Spleen (tissue), 11 donors: ENCODE results near the gene ASAH2. TPM values are rescaled to one million over a fixed set of nuclear protein-coding genes. Genes with fewer than 3 reads are reported as not detected.
"Not testable (repeated sequence)": the region's sequence is repeated elsewhere in the genome, so short reads cannot be mapped to it uniquely, and the experiment has no call there.

Experiments
- DNase-seq: peaks from one replicate; pipeline ENCODE4 v3.0.0-alpha.2; 2020
- H3K27ac ChIP-seq, 8 donors: fragments of 200-600 bp; sonication (generic) in 7 of 8; 1 replicate in 4 of 8; 2 replicates in 4 of 8; pipeline versions ENCODE4 v1.5.0 to v1.8.0; 2016 to 2021; ENCODE audit warnings: inconsistent platforms in 4 of 8, mild to moderate bottlenecking in 4 of 8, moderate library complexity in 1 of 8
- H3K27me3 ChIP-seq, 7 donors: fragments of 200-600 bp; sonication (generic) in 6 of 7; replicated peaks in 1 of 7; 1 replicate in 4 of 7; 2 replicates in 3 of 7; pipeline versions ENCODE4 v1.5.0 to v1.8.0; 2016 to 2021; ENCODE audit warnings: inconsistent platforms in 3 of 7, mild to moderate bottlenecking in 1 of 7
- H3K36me3 ChIP-seq, 6 donors: fragments of 200-600 bp; sonication (generic) in 5 of 6; 1 replicate in 4 of 6; 2 replicates in 2 of 6; pipeline versions ENCODE4 v1.5.0 to v1.8.0; 2016 to 2021; ENCODE audit warnings: inconsistent platforms in 2 of 6
- H3K4me1 ChIP-seq, 6 donors: fragments of 200-600 bp; sonication (generic) in 5 of 6; 1 replicate in 3 of 6; 2 replicates in 3 of 6; pipeline versions ENCODE4 v1.5.0 to v1.8.0; 2016 to 2021; ENCODE audit warnings: inconsistent platforms in 3 of 6
- H3K4me3 ChIP-seq, 8 donors: fragments of 200-600 bp; sonication (generic) in 7 of 8; 1 replicate in 4 of 8; 2 replicates in 4 of 8; pipeline versions ENCODE4 v1.5.0 to v1.8.0; 2016 to 2021; ENCODE audit warnings: inconsistent platforms in 4 of 8, mild to moderate bottlenecking in 4 of 8, moderate library complexity in 2 of 8
- H3K9me3 ChIP-seq, 8 donors: fragments of 200-600 bp; sonication (generic) in 7 of 8; 1 replicate in 4 of 8; 2 replicates in 4 of 8; pipeline versions ENCODE4 v1.5.0 to v1.8.0; 2016 to 2021; ENCODE audit warnings: inconsistent platforms in 4 of 8
- POLR2A ChIP-seq, 3 donors: fragments of 450-650 bp; IDR thresholded peaks; one replicate each; pipeline ENCODE4 v1.5.1; 2017; ENCODE audit warnings: antibody characterized with exemption in 3 of 3, mild to moderate bottlenecking in 1 of 3
- POLR2AphosphoS5 ChIP-seq, 3 donors: sonication (generic); formaldehyde crosslinking; IDR thresholded peaks; one replicate each; pipeline ENCODE4 v1.5.1; 2017; ENCODE audit warnings: antibody characterized with exemption in 3 of 3
- WGBS, 5 donors: extraction: QIAGEN DNeasy Blood & Tissue Kit in 3 of 5; methylation state at CpG; one replicate each; pipeline versions ENCODE4 v1.1.5 to v1.1.7; 2013 to 2018; 5-methylcytosine and 5-hydroxymethylcytosine counted together
- intact Hi-C: fragments of 100-400 bp; cut with DNase I; formaldehyde crosslinking; loops from one replicate; pipeline ENCODE4 v1.15.0; 2023; ENCODE audit warnings: low total_unique reads
- polyA plus RNA-seq, 3 donors: library from polyadenylated mRNA; stranded (reverse); fragments of 200-250 nt; gene quantifications; one replicate each; pipeline ENCODE4 v1.2.1, GENCODE V29; 2013
- total RNA-seq, 7 donors: library from RNA; depleted of rRNA in 3 of 7; stranded (reverse); fragments of >200 nt in 3 of 7; fragmentation: NEBNext Ultra II Directional in 4 of 7; extraction: Animal tissue kit (Norgen Biotek cat#: 25700) in 4 of 7; gene quantifications; one replicate each; pipeline versions ENCODE4 v1.1.0 to v1.2.1, GENCODE V29; 2016 to 2021
- TF ChIP-seq, protein P1 (sequence below), 11 experiments: fragments of 200-600 bp in 7 of 11; fragments of 450-650 bp in 4 of 11; sonication (generic) in 4 of 11; IDR thresholded peaks in 8 of 11; conservative IDR thresholded peaks in 3 of 11; 1 replicate in 7 of 11; 2 replicates in 4 of 11; pipeline versions ENCODE4 v1.4.0 to v1.8.0; 2016 to 2021; ENCODE audit warnings: antibody characterized with exemption in 11 of 11, inconsistent platforms in 4 of 11, mild to moderate bottlenecking in 1 of 11
- donor health status: healthy with polysubstance abuse.
- donor health status: DM: no; HTN: no; CAD: no; lungs with moderate emphysema.
- donor health status: DM: no; HTN: no; CAD: no.
- donor health status: Bipolar disorder and iron deficiency.
- donor health status: healthy.
- donor health status: DM: no; HTN: no; CAD: no.
- donor health status: DM: yes; HTN: yes; CAD: no.

Gene ASAH2
- total and polyA plus RNA-seq, 10 donors = 0.04 to 2.7 (median 0.80) TPM

DNA sequence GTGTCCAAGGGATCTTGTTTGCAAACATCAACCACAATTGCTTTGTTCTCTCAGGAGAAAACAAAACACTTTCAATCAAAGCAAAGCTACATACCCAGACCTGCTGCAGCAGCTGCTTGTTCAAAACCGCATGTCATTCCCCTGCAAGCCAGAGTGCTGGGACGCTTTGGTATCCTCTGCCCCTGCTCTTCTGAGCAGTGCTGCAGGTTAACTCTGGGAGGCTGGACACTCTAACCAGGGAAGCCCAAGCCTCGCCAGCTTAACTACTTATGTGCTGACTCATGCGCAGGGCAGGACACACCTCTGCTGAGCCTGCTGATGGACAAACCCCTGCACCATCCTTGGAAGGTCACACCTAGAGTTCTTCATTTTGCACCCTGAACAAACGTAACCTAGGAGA lies 28.2 kb upstream of the ASAH2 start:
- TF ChIP-seq POLR2A (IDR thresholded peaks at IDR 0.05) = no peak
- TF ChIP-seq POLR2AphosphoS5 (IDR thresholded peaks at IDR 0.05) = no peak
- TF ChIP-seq, protein P1, sequence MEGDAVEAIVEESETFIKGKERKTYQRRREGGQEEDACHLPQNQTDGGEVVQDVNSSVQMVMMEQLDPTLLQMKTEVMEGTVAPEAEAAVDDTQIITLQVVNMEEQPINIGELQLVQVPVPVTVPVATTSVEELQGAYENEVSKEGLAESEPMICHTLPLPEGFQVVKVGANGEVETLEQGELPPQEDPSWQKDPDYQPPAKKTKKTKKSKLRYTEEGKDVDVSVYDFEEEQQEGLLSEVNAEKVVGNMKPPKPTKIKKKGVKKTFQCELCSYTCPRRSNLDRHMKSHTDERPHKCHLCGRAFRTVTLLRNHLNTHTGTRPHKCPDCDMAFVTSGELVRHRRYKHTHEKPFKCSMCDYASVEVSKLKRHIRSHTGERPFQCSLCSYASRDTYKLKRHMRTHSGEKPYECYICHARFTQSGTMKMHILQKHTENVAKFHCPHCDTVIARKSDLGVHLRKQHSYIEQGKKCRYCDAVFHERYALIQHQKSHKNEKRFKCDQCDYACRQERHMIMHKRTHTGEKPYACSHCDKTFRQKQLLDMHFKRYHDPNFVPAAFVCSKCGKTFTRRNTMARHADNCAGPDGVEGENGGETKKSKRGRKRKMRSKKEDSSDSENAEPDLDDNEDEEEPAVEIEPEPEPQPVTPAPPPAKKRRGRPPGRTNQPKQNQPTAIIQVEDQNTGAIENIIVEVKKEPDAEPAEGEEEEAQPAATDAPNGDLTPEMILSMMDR (IDR thresholded peaks at IDR 0.05 in 8 of 11, conservative IDR thresholded peaks at IDR 0.05 in 3 of 11) = no peak
- 62 to 83% (median 74%) methylated on average over 5 of the region's 5 CpGs for WGBS, 5 donors
- Histone ChIP-seq H3K4me1 (no peaks in the 10 kb centered on the region), H3K27me3 (peaks cover 0 to 18% (median 0%) of the 10 kb centered on the region in 7 donors), H3K27ac (no peak overlapping the region), H3K4me3 (no peak overlapping the region), H3K36me3 (no peaks in the 10 kb centered on the region), H3K9me3 (no peaks in the 10 kb centered on the region)
- intact Hi-C loops = no loop called here
- DNase-seq = no peak

DNA sequence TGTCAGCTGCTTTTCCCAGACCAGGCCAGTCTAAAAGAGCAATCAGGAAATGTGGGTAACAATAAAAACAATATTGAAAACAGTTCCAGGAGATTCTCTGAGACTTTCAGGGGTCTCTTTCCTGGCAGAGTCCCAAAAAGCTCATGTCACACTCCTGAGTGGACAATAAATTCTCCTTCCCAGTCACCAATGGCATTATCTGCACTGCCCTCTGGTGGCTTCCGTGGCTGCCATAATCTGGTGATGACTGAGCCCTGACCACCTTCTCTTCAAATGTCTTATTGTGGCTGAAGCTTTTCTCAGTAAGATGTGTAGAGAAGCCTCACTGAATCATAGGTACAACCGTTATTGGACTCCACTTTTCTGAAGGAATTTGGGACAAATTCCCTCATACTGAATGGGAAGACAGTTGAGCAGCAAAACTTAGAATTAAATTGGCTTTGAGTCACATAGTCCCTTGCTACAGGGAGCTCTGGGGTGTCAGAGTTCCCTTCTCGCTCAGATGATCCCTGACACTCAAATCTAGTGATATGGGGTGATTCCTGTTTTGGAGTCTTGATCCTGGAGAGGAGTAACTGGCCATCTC lies 24.4 kb upstream of the ASAH2 start:
- TF ChIP-seq, protein P1 (IDR thresholded peaks at IDR 0.05 in 8 of 11, conservative IDR thresholded peaks at IDR 0.05 in 3 of 11) = peak in 10 of 11 experiments; percentile 12 to 69 (median 52)
- TF ChIP-seq POLR2AphosphoS5 (IDR thresholded peaks at IDR 0.05) = no peak
- no peak for TF ChIP-seq POLR2A (IDR thresholded peaks at IDR 0.05)
- peak; percentile 74 for DNase-seq

DNA sequence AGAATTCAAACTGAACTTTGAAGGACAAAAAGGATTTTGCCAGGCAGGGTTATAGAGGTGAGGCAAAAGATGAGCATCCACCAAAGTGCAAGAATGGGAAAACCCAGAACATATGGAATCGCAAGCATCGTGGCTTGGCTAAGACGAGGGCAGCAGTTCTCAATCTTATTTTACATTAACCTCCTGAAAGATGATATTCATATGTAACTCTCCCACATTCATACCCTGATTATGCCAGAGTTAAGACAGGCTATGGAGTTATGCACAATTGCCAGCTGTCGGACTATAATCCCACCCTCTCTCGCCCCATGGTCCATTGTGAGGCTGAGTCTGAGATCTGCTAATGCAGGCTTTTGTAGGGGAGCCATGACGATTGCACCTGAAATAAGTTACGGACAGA lies 21.2 kb upstream of the ASAH2 start:
- 87 to 94% (median 93%) methylated on average over 7 of the region's 7 CpGs for WGBS, 5 donors
- Histone ChIP-seq H3K9me3 (no peaks in the 10 kb centered on the region), H3K36me3 (no peaks in the 10 kb centered on the region), H3K27me3 (peaks cover 0 to 11% (median 0%) of the 10 kb centered on the region in 7 donors), H3K27ac (no peak overlapping the region), H3K4me1 (no peaks in the 10 kb centered on the region), H3K4me3 (no peak overlapping the region)
- DNase-seq = no peak
- TF ChIP-seq, protein P1 (IDR thresholded peaks at IDR 0.05 in 8 of 11, conservative IDR thresholded peaks at IDR 0.05 in 3 of 11) = no peak
- TF ChIP-seq POLR2AphosphoS5 (IDR thresholded peaks at IDR 0.05) = no peak
- no peak for TF ChIP-seq POLR2A (IDR thresholded peaks at IDR 0.05)
- intact Hi-C loops = no loop called here

More for the DNA sequence above, 24.4 kb upstream of the ASAH2 start:
- Histone ChIP-seq H3K4me1 (no peaks in the 10 kb centered on the region), H3K4me3 (no peak overlapping the region), H3K36me3 (no peaks in the 10 kb centered on the region), H3K27ac (no peak overlapping the region), H3K9me3 (no peaks in the 10 kb centered on the region), H3K27me3 (peaks cover 0 to 18% (median 0%) of the 10 kb centered on the region in 7 donors)
- intact Hi-C loops = no loop called here
- 44 to 59% (median 45%) methylated on average over 3 of the region's 3 CpGs for WGBS, 5 donors

DNA sequence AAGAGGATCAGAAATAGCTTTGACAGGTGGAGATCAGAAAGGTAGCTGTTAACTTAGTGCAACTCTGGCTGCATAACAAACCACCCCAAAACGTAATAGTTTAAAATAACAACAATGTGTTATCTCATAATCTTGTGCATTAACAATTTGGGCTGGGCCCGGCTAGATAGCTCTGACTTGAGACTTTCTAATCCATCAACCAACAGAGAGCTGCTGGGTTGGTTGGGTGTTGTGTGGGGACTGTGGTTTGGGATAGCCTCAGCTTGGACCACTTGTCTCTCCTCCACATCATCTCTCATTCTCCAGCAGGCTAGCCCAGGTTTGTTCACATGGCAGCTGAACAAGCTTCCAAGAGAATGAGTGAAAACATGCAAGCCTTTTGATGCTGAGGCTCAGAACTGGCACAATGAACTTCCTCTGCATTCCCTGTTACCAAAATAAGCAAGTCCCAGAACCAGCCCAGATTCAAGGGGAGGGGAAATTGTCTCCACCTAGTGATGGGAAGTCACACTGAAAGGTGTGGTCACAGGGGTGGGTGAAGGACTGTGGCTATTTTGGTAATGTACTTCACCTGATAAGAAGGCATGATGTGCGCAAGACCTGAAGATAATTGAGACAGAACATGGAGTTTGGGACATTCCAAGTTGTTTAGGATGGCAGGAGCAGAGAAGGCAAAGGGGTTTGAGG lies 20.4 kb upstream of the ASAH2 start:
- peaks cover 0 to 9% (median 0%) of the 10 kb centered on the region in 7 donors for H3K27me3 ChIP-seq
- no peak overlapping the region for H3K27ac ChIP-seq
- H3K9me3 ChIP-seq = no peaks in the 10 kb centered on the region
- intact Hi-C loops = no loop called here
- DNase-seq = no peak
- TF ChIP-seq POLR2A (IDR thresholded peaks at IDR 0.05) = no peak
- TF ChIP-seq, protein P1 (IDR thresholded peaks at IDR 0.05 in 8 of 11, conservative IDR thresholded peaks at IDR 0.05 in 3 of 11) = no peak
- TF ChIP-seq POLR2AphosphoS5 (IDR thresholded peaks at IDR 0.05) = no peak
- no peaks in the 10 kb centered on the region for H3K36me3 ChIP-seq
- H3K4me1 ChIP-seq = no peaks in the 10 kb centered on the region
- WGBS, 5 donors = 73 to 89% (median 85%) methylated on average over 3 of the region's 3 CpGs
- H3K4me3 ChIP-seq = no peak overlapping the region

DNA sequence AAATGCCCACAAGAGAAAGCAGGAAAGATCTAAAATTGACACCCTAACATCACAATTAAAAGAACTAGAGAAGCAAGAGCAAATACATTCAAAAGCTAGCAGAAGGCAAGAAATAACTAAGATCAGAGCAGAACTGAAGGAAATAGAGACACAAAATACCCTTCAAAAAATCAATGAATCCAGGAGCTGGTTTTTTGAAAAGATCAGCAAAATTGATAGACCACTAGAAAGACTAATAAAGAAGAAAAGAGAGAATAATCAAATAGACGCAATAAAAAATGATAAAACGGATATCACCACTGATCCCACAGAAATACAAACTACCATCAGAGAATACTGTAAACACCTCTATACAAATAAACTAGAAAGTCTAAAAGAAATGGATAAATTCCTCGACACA lies 16.6 kb upstream of the ASAH2 start:
- WGBS, 5 donors = 86 to 96% (median 89%) methylated on average over 3 of the region's 3 CpGs
- H3K4me1 ChIP-seq, H3K36me3 ChIP-seq, DNase-seq, intact Hi-C loops, H3K27me3 ChIP-seq, H3K9me3 ChIP-seq, H3K27ac ChIP-seq, H3K4me3 ChIP-seq: not testable (repeated sequence)

DNA sequence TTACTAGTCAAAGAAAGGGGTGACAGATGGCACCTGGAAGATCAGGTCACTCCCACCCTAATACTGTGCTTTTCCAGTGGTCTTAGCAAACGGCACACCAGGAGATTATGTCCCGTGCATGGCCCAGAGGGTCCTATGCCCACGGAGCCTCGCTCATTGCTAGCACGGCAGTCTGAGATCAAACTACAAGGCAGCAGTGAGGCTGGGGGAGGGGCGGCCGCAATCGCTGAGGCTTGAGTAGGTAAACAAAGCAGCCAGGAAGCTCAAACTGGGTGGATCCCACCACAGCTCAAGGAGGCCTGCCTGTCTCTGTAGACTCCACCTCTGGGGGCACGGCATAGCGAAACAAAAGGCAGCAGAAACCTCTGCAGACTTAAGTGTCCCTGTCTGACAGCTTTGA lies 11.3 kb upstream of the ASAH2 start:
- WGBS, 5 donors = 64 to 87% (median 82%) methylated on average over 9 to 10 of the region's 10 CpGs
- peaks cover 0 to 16% (median 0%) of the 10 kb centered on the region in 6 donors for H3K4me1 ChIP-seq
- intact Hi-C loops, H3K27ac ChIP-seq, H3K4me3 ChIP-seq, DNase-seq, H3K9me3 ChIP-seq, H3K27me3 ChIP-seq, H3K36me3 ChIP-seq: not testable (repeated sequence)
